WTC11 (cell line): ENCODE results near the gene SERPINB1. TPM values are rescaled to one million over a fixed set of nuclear protein-coding genes. Genes with fewer than 3 reads are reported as not detected.

Experiments
- ATAC-seq: fragments of 200-7000 bp; cut with Tn5 transposase; 2 replicates; pipeline ENCODE4 v1.10.0; 2021; ENCODE audit warnings: mild to moderate bottlenecking, moderate library complexity
- CTCF ChIA-PET: fragments of 300-600 bp; sonication (Branson Sonifier 250); formaldehyde crosslinking; loops from one replicate; lab custom pipeline; 2021; ENCODE audit warnings: antibody characterized with exemption; lab: Charles Lee
- POLR2A ChIA-PET: fragments of 350-600 bp; sonication (Branson Sonifier 250); formaldehyde crosslinking; loops from one replicate; lab custom pipeline; 2021; ENCODE audit warnings: antibody characterized with exemption; lab: Charles Lee
- DNase-seq: peaks from one replicate; pipeline ENCODE4 v3.0.0; 2021; ENCODE audit warnings: low spot score
- H3K27ac Mint-ChIP-seq: 2 replicates; pipeline ENCODE4 v1.8.0; 2021; ENCODE audit warnings: mixed read lengths
- H3K27me3 Mint-ChIP-seq: 2 replicates; pipeline ENCODE4 v1.8.0; 2021; ENCODE audit warnings: low read depth, mild to moderate bottlenecking, moderate library complexity, mixed read lengths
- H3K36me3 Mint-ChIP-seq: 2 replicates; pipeline ENCODE4 v1.8.0; 2021; ENCODE audit warnings: mixed read lengths
- H3K4me1 Mint-ChIP-seq: 2 replicates; pipeline ENCODE4 v1.8.0; 2022; ENCODE audit warnings: mixed read lengths
- H3K4me3 Mint-ChIP-seq: 2 replicates; pipeline ENCODE4 v1.8.0; 2021; ENCODE audit warnings: mild to moderate bottlenecking, moderate library complexity, mixed read lengths
- H3K9me3 Mint-ChIP-seq: 2 replicates; pipeline ENCODE4 v1.8.0; 2021; ENCODE audit warnings: mixed read lengths
- ARID4B ChIP-seq: sonication (generic); formaldehyde crosslinking; IDR thresholded peaks from 2 replicates; pipeline ENCODE4 v1.8.0; 2023; ENCODE audit warnings: missing genetic modification reagents, mild to moderate bottlenecking, borderline replicate concordance
- ATF3 ChIP-seq: sonication (generic); formaldehyde crosslinking; conservative IDR thresholded peaks from 2 replicates; pipeline ENCODE4 v1.8.1; 2022; ENCODE audit warnings: mild to moderate bottlenecking, missing genetic modification reagents
- CBFB ChIP-seq: sonication (generic); formaldehyde crosslinking; IDR thresholded peaks from 2 replicates; pipeline ENCODE4 v1.8.1; 2022; ENCODE audit warnings: mild to moderate bottlenecking, low read depth, missing genetic modification reagents
- CDX4 ChIP-seq: fragments of 250-450 bp; sonication (Bioruptor Pico); IDR thresholded peaks from 2 replicates; pipeline ENCODE4 v1.9.0; 2021; ENCODE audit warnings: moderate library complexity, mild to moderate bottlenecking, inconsistent platforms, borderline replicate concordance
- E2F5 ChIP-seq: sonication (generic); formaldehyde crosslinking; IDR thresholded peaks from 2 replicates; pipeline ENCODE4 v1.8.1; 2022; ENCODE audit warnings: mild to moderate bottlenecking, moderate library complexity, missing genetic modification reagents
- EMX1 ChIP-seq: fragments of 250-450 bp; sonication (Bioruptor Pico); IDR thresholded peaks from 2 replicates; pipeline ENCODE4 v1.8.0; 2021; ENCODE audit warnings: mild to moderate bottlenecking
- IRF1 ChIP-seq: sonication (generic); formaldehyde crosslinking; IDR thresholded peaks from 2 replicates; pipeline ENCODE4 v1.8.0; 2023; ENCODE audit warnings: missing genetic modification reagents
- IRF2 ChIP-seq: sonication (generic); formaldehyde crosslinking; IDR thresholded peaks from 2 replicates; pipeline ENCODE4 v1.8.0; 2022; ENCODE audit warnings: low read depth, missing genetic modification reagents, borderline replicate concordance
- JAZF1 ChIP-seq: fragments of 250-450 bp; sonication (Bioruptor Pico); IDR thresholded peaks from 2 replicates; pipeline ENCODE4 v1.9.0; 2021; ENCODE audit warnings: moderate library complexity, mild to moderate bottlenecking, inconsistent platforms
- JUN ChIP-seq: sonication (generic); formaldehyde crosslinking; IDR thresholded peaks from 2 replicates; pipeline ENCODE4 v1.8.0; 2023; ENCODE audit warnings: mild to moderate bottlenecking, missing genetic modification reagents
- MYBL2 ChIP-seq: sonication (generic); formaldehyde crosslinking; IDR thresholded peaks from 2 replicates; pipeline ENCODE4 v1.8.1; 2023; ENCODE audit warnings: mild to moderate bottlenecking, moderate library complexity, missing genetic modification reagents
- NFE2L1 ChIP-seq: sonication (generic); formaldehyde crosslinking; IDR thresholded peaks from 2 replicates; pipeline ENCODE4 v1.8.1; 2023; ENCODE audit warnings: missing genetic modification reagents
- NR2C2 ChIP-seq: sonication (generic); formaldehyde crosslinking; IDR thresholded peaks from 2 replicates; pipeline ENCODE4 v1.8.0; 2022; ENCODE audit warnings: mild to moderate bottlenecking, missing genetic modification reagents
- NR3C1 ChIP-seq: sonication (generic); formaldehyde crosslinking; conservative IDR thresholded peaks from 2 replicates; pipeline ENCODE4 v1.8.1; 2023; ENCODE audit warnings: low read depth, mild to moderate bottlenecking, missing genetic modification reagents
- OVOL2 ChIP-seq: fragments of 250-450 bp; sonication (Bioruptor Pico); IDR thresholded peaks from 2 replicates; pipeline ENCODE4 v1.9.0; 2021; ENCODE audit warnings: mild to moderate bottlenecking, borderline replicate concordance
- RELA ChIP-seq: sonication (generic); formaldehyde crosslinking; IDR thresholded peaks from 2 replicates; pipeline ENCODE4 v1.8.1; 2022; ENCODE audit warnings: missing genetic modification reagents, mild to moderate bottlenecking, borderline replicate concordance
- SMAD3 ChIP-seq: sonication (generic); formaldehyde crosslinking; IDR thresholded peaks from 2 replicates; pipeline ENCODE4 v1.8.0; 2022; ENCODE audit warnings: missing genetic modification reagents, mild to moderate bottlenecking, borderline replicate concordance
- SP1 ChIP-seq: sonication (generic); formaldehyde crosslinking; conservative IDR thresholded peaks from 2 replicates; pipeline ENCODE4 v1.8.1; 2022; ENCODE audit warnings: missing genetic modification reagents
- TEAD1 ChIP-seq: sonication (generic); formaldehyde crosslinking; IDR thresholded peaks from 2 replicates; pipeline ENCODE4 v1.8.0; 2022; ENCODE audit warnings: mild to moderate bottlenecking, missing genetic modification reagents
- ZNF121 ChIP-seq: sonication (generic); formaldehyde crosslinking; IDR thresholded peaks from 2 replicates; pipeline ENCODE4 v1.8.0; 2023; ENCODE audit warnings: missing genetic modification reagents
- ZNF138 ChIP-seq: sonication (generic); formaldehyde crosslinking; conservative IDR thresholded peaks from 2 replicates; pipeline ENCODE4 v1.8.1; 2022; ENCODE audit warnings: mild to moderate bottlenecking, moderate library complexity, missing genetic modification reagents
- ZNF232 ChIP-seq: sonication (generic); formaldehyde crosslinking; IDR thresholded peaks from 2 replicates; pipeline ENCODE4 v1.8.0; 2022; ENCODE audit warnings: mild to moderate bottlenecking, missing genetic modification reagents
- ZNF317 ChIP-seq: sonication (generic); formaldehyde crosslinking; IDR thresholded peaks from 2 replicates; pipeline ENCODE4 v1.8.1; 2023; ENCODE audit warnings: low read depth, mild to moderate bottlenecking, moderate library complexity, missing genetic modification reagents, borderline replicate concordance
- ZSCAN18 ChIP-seq: fragments of 250-450 bp; sonication (Bioruptor Pico); IDR thresholded peaks from 2 replicates; pipeline ENCODE4 v2.1.2; 2022; ENCODE audit warnings: mild to moderate bottlenecking, moderate library complexity
- total RNA-seq: library from RNA; stranded (reverse); gene quantifications from 3 replicates; pipeline ENCODE4 v1.2.3, GENCODE V29; 2021

SERPINB1 gene
- total RNA-seq, 1 experiment from 2014 or later, result 14.8 TPM

- TF ChIP-seq ZSCAN18 (no peak), CBFB (no peak), NFE2L1 (CRISPR knock-in tag) (0 out of 2 replicates have a peak, but pooled peaks have one; percentile 47), ZNF317 (CRISPR knock-in tag) (no peak)
Observed at GRCh38 chr6:2848851-2849250, 7.2 kb upstream of the SERPINB1 start (continued).

- H3K9me3 Mint-ChIP-seq, result 0 out of 2 replicates have a peak, but pooled peaks cover 6% of the 10 kb centered on the region
- H3K27me3 Mint-ChIP-seq, result no peaks in the 10 kb centered on the region; the same call in 1 of the 2 replicates
- no peak for TF ChIP-seq JAZF1 (CRISPR knock-in tag)
- TF ChIP-seq ZNF138 (CRISPR knock-in tag), result no peak
- TF ChIP-seq NR2C2, result no peak
- TF ChIP-seq SP1, result no peak
- TF ChIP-seq EMX1 (CRISPR knock-in tag), result no peak
- no peak for TF ChIP-seq ATF3 (CRISPR knock-in tag)
- no peak for TF ChIP-seq MYBL2 (CRISPR knock-in tag)
- TF ChIP-seq TEAD1, result no peak
- no peak for TF ChIP-seq ARID4B (CRISPR knock-in tag)
- TF ChIP-seq ZNF232 (CRISPR knock-in tag), result no peak
- TF ChIP-seq IRF1 (CRISPR knock-in tag), result no peak
- no peak for TF ChIP-seq ZSCAN18
- no peak for TF ChIP-seq OVOL2 (CRISPR knock-in tag)
- TF ChIP-seq JUN (CRISPR knock-in tag), result no peak
- CTCF ChIA-PET, result interaction anchor here (0.7 to 3.5 kb wide), 36 partner anchors 9 to 273 kb away, joined by 3 to 70 read pairs (median 6); partner anchors contain the start of genes BPHL, NQO2 and WRNIP1
- no peak overlapping the region for H3K27ac Mint-ChIP-seq
- H3K36me3 Mint-ChIP-seq, result no peaks in the 10 kb centered on the region
- no peak for DNase-seq
- POLR2A ChIA-PET, result interaction anchor here (0.7 kb wide), 1 partner anchor 143 kb away, joined by 4 read pairs; no protein-coding TSS in a partner anchor
- peaks cover 44% of the 10 kb centered on the region for H3K4me1 Mint-ChIP-seq
- no peak for ATAC-seq
- no peak overlapping the region for H3K4me3 Mint-ChIP-seq
Observed at GRCh38 chr6:2845880-2846208, 4.2 kb upstream of the SERPINB1 start.

- Mint-ChIP-seq H3K36me3 (no peaks in the 10 kb centered on the region), H3K27me3 (no peaks in the 10 kb centered on the region; the same call in 1 of the 2 replicates), H3K27ac (0 out of 2 replicates have a peak overlapping the region, but pooled peaks have one; percentile 39), H3K4me1 (peaks cover 57% of the 10 kb centered on the region), H3K4me3 (no peak overlapping the region), H3K9me3 (0 out of 2 replicates have a peak, but pooled peaks cover 6% of the 10 kb centered on the region)
- DNase-seq, result no peak
- no peak for ATAC-seq
- ChIA-PET CTCF (interaction anchor here (1.0 kb wide), 2 partner anchors 88 to 106 kb away, joined by 3 read pairs; no protein-coding TSS in a partner anchor), POLR2A (no interaction called here)
- no peak for TF ChIP-seq SMAD3 (CRISPR knock-in tag)
- no peak for TF ChIP-seq CDX4 (CRISPR knock-in tag)
- TF ChIP-seq NR3C1 (CRISPR knock-in tag), result no peak
- TF ChIP-seq IRF2, result no peak
- no peak for TF ChIP-seq E2F5 (CRISPR knock-in tag)
- no peak for TF ChIP-seq ZNF121 (CRISPR knock-in tag)
- no peak for TF ChIP-seq RELA (CRISPR knock-in tag)
Observed at GRCh38 chr6:2844008-2844407, 2.3 kb upstream of the SERPINB1 start.
